ENCODE data around the gene ELP4. TPM values are rescaled to one million over a fixed set of nuclear protein-coding genes. Genes with fewer than 3 reads are reported as not detected.

The ELP4 gene
- total RNA-seq, 1 experiment from 2014 or later, result 20.3 TPM

- DNase-seq (ENCODE audit: low read depth), result no peak
These were observed 312.8 kb downstream of the ELP4 start for GRCh38 chr11:31822175-31822926.

DNA sequence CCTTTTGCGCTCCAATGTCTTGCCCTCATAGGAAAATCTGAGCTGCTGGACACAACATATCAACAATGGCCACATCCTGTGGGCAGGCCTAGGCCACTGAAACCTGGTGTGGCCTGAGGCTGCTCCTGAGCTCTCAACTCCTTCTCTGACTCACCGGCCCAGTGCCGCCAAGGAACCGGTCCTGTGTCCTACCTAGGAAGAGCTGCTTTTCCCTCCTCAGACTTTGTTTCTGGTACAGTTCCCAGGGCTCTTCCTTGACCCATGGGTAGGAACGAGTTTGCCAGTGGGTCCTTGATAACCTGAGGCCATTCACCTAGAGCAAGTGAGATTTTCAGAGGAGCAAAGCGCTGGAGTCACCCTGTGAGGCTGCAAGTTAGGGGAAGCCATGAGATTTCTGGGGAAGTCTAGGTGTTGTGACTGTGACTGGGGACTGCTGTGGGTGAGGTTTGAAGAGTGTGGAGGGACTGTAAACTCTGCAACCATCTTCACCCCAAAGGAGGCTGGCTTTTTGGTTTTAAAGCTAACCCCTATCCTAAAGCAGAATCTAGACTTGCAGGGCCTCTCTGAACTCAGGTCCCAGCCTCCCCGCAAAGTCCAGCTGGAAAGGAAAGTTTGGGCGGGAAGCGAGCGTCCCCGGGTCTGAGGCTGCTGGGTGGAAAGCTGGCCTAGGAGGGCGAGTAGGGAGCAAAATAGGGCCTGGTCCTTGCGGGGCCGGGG, 313.5 kb downstream of the ELP4 start:
- DNase-seq (ENCODE audit: low read depth), result no peak

GRCh38 chr11:31823644-31824331, 314.2 kb downstream of the ELP4 start:
- no peak for DNase-seq (ENCODE audit: low read depth)

GRCh38 chr11:31824332-31824878, 314.8 kb downstream of the ELP4 start:
- DNase-seq (ENCODE audit: low read depth), result no peak

DNA sequence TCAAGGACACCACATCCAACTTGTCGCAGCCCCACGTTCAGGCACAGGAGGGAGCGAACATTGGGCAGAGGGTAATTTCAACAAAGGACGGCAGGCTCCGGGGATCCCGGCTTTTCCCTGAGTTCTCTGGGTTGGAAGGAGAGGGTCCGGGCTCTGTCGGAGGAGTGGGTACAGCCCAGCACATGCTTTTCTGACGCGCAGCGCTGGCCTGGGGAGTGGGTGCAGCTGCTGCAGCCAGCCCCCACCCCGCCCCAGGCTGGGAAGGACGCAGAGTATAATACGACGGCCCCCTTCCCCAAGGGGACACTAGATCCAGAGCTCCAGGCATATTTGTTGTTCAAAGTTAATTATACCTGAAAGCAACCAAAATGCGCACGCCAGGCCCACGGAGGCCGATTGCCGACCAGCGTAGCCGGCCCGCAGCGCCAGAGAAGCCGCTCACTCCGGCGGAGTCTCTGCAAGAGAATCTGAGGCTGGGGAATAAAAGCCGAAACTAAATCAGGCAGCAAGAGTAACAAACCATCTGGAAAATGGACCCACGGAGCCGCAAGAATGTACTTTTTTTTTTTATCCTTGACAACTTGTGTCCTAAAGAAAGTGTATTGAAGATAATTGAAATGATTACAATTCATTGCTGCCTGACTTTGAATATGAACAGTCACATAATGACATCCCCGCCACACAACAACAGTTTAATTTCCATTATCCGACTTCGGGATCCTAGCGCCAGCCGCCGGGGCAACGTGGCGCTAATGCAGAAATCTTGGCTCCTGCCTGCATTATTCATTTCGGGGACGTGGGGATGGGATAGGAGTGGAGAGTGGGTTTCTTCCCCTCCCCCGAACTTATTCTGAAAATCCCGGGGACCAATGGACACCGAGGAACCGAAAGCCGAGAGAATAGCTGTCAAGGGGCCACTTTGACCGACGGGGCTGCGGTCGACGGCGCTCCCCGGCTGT, 315.6 kb downstream of the ELP4 start:
- DNase-seq (ENCODE audit: low read depth), result no peak

DNA sequence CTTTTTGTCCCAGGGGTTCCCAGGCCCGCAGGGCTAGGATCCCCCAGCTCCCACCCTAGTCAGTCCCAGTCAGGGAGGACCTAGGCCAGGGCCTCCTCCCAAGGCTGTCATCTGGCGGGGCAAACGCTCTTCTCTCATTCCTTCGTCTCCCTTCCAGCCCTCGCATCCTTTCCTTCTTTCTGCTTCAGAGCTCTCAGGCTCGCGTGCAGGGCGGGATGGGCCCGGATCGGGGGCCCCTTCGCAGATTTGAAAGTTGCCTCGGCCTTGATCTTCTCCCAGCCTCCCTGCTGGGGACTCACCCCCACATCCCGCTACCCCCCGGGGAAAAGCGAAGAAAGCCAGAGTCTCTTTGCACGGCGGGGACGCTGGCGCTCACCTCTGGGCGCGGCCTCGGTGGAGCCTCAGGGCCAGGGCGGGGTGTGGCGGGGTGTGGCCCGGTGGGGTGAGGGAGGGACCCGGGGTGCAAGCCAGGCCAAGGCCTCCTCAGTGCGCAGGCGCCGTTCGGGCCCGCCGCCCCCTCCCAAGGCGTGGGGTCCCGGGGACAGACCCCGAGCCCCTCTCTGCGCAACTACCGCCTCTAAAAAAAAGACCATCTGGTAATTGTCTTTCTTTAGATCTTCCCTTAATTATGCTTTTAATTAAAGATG, 316.4 kb downstream of the ELP4 start:
- no peak for DNase-seq (ENCODE audit: low read depth)

DNA sequence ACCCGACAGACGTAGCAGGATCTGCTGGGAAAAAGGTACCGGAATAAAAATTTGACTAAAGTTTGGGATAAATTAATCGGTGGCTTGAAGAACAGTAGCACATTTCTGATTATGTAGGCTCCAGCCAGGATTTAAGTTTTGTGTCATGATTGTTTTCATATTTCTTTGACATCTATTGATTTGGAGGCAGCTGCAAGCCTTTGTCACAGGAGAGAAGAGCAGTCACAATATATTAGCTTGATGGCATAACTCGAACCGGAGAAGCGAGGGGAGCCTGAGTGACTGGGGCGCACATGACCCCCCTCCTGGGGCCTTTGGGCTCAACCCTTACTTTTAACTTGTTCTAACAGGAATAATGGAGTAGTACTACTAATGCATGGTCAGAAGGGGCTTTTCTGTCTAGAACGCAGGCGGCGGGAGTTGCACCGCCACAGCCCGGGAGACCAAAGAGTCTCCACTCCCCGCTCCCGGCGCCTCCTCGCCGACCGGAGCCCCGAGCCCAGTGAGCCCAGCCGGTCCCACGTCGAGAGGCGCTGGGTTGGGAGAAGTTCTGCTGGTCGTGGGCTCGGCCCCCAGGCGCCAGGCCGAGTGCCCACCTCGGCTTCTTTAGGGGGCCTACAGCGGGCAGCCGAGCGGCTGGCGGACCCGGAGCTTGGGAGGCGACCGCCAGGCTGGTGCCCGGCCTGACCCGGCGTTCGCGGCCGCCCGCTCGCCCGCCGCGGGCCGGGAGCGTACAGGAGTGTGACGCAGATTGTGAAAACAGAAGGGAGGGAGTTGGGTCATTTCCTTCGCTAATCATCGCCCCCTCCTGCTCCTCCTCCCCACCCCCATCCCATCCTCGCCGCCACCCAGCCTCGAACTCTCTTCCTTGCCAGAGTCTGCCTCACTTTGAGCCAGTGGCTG, 317.2 kb downstream of the ELP4 start:
- no peak for DNase-seq (ENCODE audit: low read depth)

DNA sequence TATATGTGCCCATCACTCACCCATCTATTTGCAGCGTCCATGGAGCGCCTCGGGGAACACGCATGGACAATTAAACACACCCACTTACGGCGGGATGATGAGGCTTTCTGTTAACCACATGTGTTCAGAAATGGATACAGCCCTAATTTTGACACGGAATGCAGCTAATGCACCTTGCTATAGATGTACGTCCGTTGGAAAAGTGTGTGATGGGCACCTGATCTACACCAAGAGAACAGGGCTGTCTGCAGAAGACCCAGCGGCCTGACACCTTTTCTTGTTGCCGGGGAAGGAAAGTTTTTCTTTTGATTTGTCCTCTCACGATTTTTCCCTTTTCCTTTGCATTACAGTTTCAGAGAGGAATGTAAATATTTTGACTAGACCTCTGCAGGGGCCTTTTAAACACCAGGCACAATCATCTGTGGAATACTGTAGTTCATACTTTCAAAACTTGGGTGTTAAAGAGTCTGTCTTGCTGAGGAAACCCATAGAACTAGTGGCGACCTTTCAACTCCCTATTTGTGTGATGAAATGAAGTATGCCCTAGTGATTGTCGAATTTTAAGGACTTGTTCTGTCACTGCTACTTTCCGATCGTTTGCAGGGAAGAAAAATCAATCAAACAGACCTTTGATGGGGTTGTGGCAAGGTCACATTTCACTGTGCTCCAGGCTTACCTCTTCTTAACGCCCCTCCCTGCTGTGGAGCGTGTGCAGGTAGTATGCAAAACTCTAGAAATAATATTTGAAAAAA, 318.1 kb downstream of the ELP4 start:
- DNase-seq (ENCODE audit: low read depth), result no peak

GRCh38 chr11:31828217-31828616, 318.6 kb downstream of the ELP4 start:
- no peak for DNase-seq (ENCODE audit: low read depth)

DNA sequence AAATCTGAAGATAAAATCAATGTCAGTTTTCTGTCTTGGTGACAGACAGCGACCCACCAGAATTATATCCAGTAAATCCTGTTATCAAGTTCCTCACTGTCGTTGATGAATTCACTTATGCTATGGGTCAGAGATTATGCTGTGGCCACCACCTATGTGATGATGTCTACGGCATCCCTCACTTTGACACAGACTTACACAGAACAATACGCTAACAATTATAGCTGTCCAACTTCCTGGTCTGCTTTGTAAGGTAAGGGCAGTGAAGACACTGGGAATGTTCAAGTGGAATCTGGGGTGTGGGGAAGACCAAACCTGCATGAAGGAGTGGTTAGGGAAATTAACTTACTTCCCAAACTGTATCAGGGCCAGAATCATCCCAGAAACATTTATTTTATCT, 320.8 kb downstream of the ELP4 start:
- no peak for DNase-seq (ENCODE audit: low read depth)

- no peak for DNase-seq (ENCODE audit: low read depth)
These were observed 324.7 kb downstream of the ELP4 start for GRCh38 chr11:31834237-31834636.

Other genes starting within 250 kb of the ELP4 start
- 0.40 and 0.71 TPM in 2 replicates for gene DCDC1, start 140.0 kb upstream of the ELP4 start, total RNA-seq (2014; rRNA removed)
- 16.3 and 18.9 TPM in 2 replicates for gene DNAJC24, start 139.9 kb upstream of the ELP4 start, total RNA-seq (2014; rRNA removed)
- gene IMMP1L, start 145 bp upstream of the ELP4 start, total RNA-seq (2014; rRNA removed), result 18.5 and 49.7 TPM in 2 replicates